ENCODE data around the gene MROH7.

The MROH7 gene

GRCh38 chr1:54716299-54717047 is 74.9 kb downstream of the MROH7 start:
- Histone ChIP-seq H3K9me3 (no peaks in the 10 kb centered on the region), H3K36me3 (no peaks in the 10 kb centered on the region; the same call in 1 of the 2 replicates), H3K4me3 (ENCODE audit: low read depth, low read length) (peak overlapping the region; percentile 89), H3K27me3 (no peaks in the 10 kb centered on the region), H3K4me1 (0 out of 2 replicates have a peak, but pooled peaks cover 2% of the 10 kb centered on the region)
- no peak for DNase-seq
- no peak for TF ChIP-seq CTCF (IDR thresholded peaks at IDR 0.05; ENCODE audit: low read depth, low read length)

- H3K9me3 ChIP-seq, result no peaks in the 10 kb centered on the region
- DNase-seq, result no peak
- H3K36me3 ChIP-seq, result peaks cover 9% of the 10 kb centered on the region
- H3K4me1 ChIP-seq, result no peaks in the 10 kb centered on the region
- H3K27me3 ChIP-seq, result no peaks in the 10 kb centered on the region
- no peak for TF ChIP-seq CTCF (IDR thresholded peaks at IDR 0.05; ENCODE audit: low read depth, low read length)
- no peak overlapping the region for H3K4me3 ChIP-seq (ENCODE audit: low read depth, low read length)
Measured at GRCh38 chr1:54721719-54722118, 80.1 kb downstream of the MROH7 start.

- TF ChIP-seq CTCF (IDR thresholded peaks at IDR 0.05; ENCODE audit: low read depth, low read length), result no peak
- H3K9me3 ChIP-seq, result no peaks in the 10 kb centered on the region
- H3K27me3 ChIP-seq, result no peaks in the 10 kb centered on the region
- H3K4me3 ChIP-seq (ENCODE audit: low read depth, low read length), result no peak overlapping the region
- peaks cover 9% of the 10 kb centered on the region for H3K36me3 ChIP-seq
- DNase-seq, result no peak
- H3K4me1 ChIP-seq, result no peaks in the 10 kb centered on the region
Measured at GRCh38 chr1:54723985-54724384, 82.4 kb downstream of the MROH7 start.

GRCh38 chr1:54724771-54725170 is 83.2 kb downstream of the MROH7 start:
- peaks cover 9% of the 10 kb centered on the region for H3K36me3 ChIP-seq
- no peaks in the 10 kb centered on the region for H3K9me3 ChIP-seq
- H3K4me3 ChIP-seq (ENCODE audit: low read depth, low read length), result no peak overlapping the region
- no peaks in the 10 kb centered on the region for H3K4me1 ChIP-seq
- DNase-seq, result no peak
- TF ChIP-seq CTCF (IDR thresholded peaks at IDR 0.05; ENCODE audit: low read depth, low read length), result no peak
- no peaks in the 10 kb centered on the region for H3K27me3 ChIP-seq

GRCh38 chr1:54728027-54728426 is 86.4 kb downstream of the MROH7 start:
- DNase-seq, result no peak
- peaks cover 2% of the 10 kb centered on the region for H3K36me3 ChIP-seq

More at GRCh38 chr1:54728027-54728426, 86.4 kb downstream of the MROH7 start:
- no peaks in the 10 kb centered on the region for H3K9me3 ChIP-seq
- TF ChIP-seq CTCF (IDR thresholded peaks at IDR 0.05; ENCODE audit: low read depth, low read length), result no peak
- no peaks in the 10 kb centered on the region for H3K4me1 ChIP-seq
- H3K27me3 ChIP-seq, result no peaks in the 10 kb centered on the region
- H3K4me3 ChIP-seq (ENCODE audit: low read depth, low read length), result no peak overlapping the region

All from BE2C (cell line).